BE2C (cell line): ENCODE measurements around the gene KCNH2.

Source experiments
- DNase-seq: peaks from one replicate; pipeline ENCODE4 v3.0.0-alpha.2; 2020
- H3K27me3 ChIP-seq: fragments of 250-450 bp; sonication (Bioruptor Pico); 2 replicates; pipeline ENCODE4 v1.5.1; 2020; ENCODE audit warnings: mild to moderate bottlenecking
- H3K36me3 ChIP-seq: fragments of 250-450 bp; sonication (Bioruptor Pico); 2 replicates; pipeline ENCODE4 v1.5.1; 2020; ENCODE audit warnings: mild to moderate bottlenecking
- H3K4me1 ChIP-seq: fragments of 250-450 bp; sonication (Bioruptor Pico); 2 replicates; pipeline ENCODE4 v1.5.1; 2020
- H3K4me3 ChIP-seq: 2 replicates; pipeline ENCODE4 v1.5.1; 2011; ENCODE audit warnings: low read depth, low read length
- H3K9me3 ChIP-seq: fragments of 250-450 bp; sonication (Bioruptor Pico); 2 replicates; pipeline ENCODE4 v1.5.1; 2020
- TF ChIP-seq, protein P1 (sequence below): IDR thresholded peaks from 2 replicates; pipeline ENCODE4 v1.5.1; 2012; ENCODE audit warnings: mild to moderate bottlenecking, low read depth, low read length

The KCNH2 gene

DNA sequence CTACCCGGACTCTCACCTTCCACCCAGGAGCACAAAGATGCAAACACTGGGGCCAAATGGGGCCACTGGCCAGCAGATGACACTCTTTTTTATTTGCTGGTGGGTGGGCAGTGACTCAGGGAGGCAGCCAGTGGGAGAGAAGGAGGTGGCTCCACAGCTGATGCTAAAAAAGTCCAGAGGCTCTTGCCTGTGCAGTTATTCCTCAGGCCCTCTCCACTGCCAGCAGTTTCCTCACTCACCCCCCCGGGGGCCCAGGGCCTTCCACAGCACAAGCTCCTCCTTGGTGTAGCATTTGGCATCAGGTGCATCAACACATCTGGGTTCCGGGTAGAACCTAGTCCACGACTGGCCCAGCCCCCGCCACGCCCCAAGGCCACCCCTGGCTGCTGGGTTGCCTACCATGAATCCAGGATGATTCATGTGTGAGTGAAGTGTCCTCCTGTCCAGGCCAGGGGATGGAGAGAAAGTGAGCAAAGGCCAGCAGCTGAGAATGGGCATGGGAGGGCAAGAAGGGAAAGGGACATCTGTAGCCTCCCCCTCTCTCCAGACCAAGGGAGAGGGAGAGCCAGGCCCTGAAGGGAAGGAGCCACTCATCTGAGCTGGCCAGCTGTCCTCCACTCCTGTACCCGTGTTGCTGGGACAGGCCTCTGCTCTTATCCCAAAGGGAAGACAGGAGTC, 1.7 kb upstream of the KCNH2 start:
- H3K4me1 ChIP-seq: peaks cover 34% of the 10 kb centered on the region
- no peaks in the 10 kb centered on the region for H3K9me3 ChIP-seq
- H3K4me3 ChIP-seq: peak overlapping the region; percentile 68
- DNase-seq: peak; percentile 33
- TF ChIP-seq, protein P1, sequence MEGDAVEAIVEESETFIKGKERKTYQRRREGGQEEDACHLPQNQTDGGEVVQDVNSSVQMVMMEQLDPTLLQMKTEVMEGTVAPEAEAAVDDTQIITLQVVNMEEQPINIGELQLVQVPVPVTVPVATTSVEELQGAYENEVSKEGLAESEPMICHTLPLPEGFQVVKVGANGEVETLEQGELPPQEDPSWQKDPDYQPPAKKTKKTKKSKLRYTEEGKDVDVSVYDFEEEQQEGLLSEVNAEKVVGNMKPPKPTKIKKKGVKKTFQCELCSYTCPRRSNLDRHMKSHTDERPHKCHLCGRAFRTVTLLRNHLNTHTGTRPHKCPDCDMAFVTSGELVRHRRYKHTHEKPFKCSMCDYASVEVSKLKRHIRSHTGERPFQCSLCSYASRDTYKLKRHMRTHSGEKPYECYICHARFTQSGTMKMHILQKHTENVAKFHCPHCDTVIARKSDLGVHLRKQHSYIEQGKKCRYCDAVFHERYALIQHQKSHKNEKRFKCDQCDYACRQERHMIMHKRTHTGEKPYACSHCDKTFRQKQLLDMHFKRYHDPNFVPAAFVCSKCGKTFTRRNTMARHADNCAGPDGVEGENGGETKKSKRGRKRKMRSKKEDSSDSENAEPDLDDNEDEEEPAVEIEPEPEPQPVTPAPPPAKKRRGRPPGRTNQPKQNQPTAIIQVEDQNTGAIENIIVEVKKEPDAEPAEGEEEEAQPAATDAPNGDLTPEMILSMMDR: no peak
- no peaks in the 10 kb centered on the region for H3K27me3 ChIP-seq
- H3K36me3 ChIP-seq: no peaks in the 10 kb centered on the region

DNA sequence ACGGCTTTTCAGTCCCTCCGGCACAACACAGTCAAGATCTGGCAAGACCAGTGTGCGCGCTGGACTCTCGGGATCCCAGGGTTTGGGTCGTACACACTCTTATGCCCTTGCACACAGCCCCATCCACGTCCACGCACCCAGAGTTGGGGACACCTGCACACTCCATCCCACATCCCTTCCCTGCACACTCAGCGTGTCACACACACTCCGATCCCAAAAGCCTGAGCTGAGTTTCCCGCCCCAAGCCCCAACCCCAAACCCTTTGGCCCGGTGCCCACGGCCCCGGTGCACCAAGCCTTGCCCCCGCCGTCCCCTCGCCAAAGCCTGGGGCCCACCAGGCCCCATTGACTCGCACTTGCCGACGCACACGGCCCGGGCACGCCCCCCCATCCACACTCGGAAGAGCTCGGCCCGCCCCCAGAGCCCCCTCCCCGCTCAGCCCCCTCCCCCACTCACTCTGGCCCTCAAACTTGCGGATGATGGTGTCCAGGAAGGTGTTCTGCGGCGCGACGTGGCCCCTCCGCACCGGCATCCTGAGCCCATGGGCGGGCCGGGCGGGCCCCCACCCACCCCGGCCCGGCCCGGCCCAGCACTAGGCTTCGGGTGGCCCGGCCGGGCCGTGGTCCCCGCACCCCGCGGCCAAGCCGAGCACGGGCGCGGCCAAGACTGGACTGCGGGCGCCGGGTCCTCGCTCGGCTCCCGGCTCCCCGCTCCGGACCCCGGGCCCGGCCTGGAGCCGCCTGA, 567 bp downstream of the KCNH2 start:
- TF ChIP-seq, protein P1: no peak
- peaks cover 17% of the 10 kb centered on the region for H3K36me3 ChIP-seq
- H3K4me3 ChIP-seq: peak overlapping the region; percentile 72
- peaks cover 45% of the 10 kb centered on the region for H3K4me1 ChIP-seq
- peak; percentile 52 for DNase-seq
- H3K27me3 ChIP-seq: no peaks in the 10 kb centered on the region
- H3K9me3 ChIP-seq: no peaks in the 10 kb centered on the region

DNA sequence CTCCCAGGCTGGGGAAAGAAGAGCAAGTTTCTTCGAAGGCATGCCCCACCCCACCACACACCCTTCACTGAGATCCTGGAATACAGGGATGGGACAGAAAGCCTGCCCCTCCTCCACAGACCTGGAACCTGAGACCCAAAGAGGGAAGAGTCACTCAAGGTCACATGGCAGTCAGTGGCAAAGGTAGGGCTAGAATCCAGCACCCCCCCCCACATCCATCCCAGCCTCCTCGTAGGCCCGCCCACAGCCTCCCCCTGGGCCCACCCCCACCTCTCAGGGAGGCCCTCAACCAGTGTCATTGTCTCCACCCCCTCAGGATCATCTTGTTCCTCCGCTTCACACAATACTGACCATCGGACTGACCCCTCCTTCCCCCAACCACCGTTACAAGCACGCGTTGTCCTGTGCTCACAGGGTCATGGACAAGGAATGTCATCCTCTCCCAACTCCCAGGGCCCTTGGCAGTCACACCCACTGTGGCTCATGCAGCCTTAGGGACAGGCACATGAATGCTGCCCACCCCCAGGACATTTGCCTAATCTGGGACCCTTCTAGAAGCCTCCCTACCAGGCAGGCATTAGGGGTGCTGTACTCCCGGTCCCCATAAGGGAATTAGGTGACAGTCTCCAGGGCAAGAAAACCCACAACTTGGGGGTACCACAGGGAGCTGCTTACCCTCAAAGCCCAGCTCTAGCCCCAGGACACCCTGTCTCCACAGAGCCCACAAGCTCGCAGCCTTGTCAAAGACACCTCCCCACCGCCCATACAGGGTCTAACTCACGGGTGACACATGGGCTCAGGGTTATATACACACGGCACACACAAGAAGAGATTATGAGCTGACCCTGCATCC, 1.4 kb downstream of the KCNH2 start:
- H3K4me1 ChIP-seq: peaks cover 50% of the 10 kb centered on the region
- peak overlapping the region; percentile 72 for H3K4me3 ChIP-seq
- peaks cover 19% of the 10 kb centered on the region for H3K36me3 ChIP-seq
- no peaks in the 10 kb centered on the region for H3K27me3 ChIP-seq
- peak; percentile 51 for DNase-seq
- no peaks in the 10 kb centered on the region for H3K9me3 ChIP-seq
- TF ChIP-seq, protein P1: no peak

DNA sequence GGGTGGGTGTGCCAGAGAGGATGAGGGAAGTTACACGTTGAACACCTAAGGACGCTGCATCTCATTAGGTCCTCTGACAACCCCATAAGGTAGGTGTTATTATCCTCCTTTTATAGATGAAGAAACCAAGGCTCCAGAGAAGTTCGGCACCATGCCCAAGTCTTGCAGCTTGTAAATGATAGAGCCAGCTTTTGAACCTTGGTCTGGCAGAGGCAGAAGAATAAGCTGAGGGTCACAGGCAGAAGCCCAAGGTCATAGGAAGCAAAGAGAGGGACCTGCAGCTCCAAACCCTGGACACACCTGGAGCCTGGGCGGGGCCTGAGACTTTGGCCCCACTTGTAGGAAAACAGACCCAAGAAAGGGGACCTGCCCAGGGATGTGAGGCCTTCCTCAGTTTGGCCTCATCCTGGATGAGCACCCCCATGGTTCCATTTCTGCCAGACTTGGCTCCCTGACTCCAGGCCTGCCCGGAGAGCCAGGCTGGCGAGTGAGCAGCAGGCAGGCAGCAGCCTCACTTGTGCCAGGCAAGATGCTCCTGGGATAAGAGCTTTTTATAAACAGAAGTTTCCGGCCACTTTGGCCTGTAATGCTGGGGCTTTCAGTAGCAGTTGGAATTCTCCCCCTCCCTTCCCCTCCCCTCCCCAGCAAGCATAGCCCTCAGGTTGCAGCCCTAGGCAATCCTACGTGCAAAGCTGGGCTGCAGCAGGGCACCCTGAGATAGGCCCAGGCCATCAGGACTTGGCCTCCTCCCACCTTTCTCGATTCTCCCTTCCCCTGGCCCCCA, 2.4 kb downstream of the KCNH2 start:
- H3K36me3 ChIP-seq: peaks cover 19% of the 10 kb centered on the region
- TF ChIP-seq, protein P1: no peak
- no peaks in the 10 kb centered on the region for H3K27me3 ChIP-seq
- DNase-seq: peak; percentile 72
- peak overlapping the region; percentile 72 for H3K4me3 ChIP-seq
- peaks cover 52% of the 10 kb centered on the region for H3K4me1 ChIP-seq
- H3K9me3 ChIP-seq: no peaks in the 10 kb centered on the region

DNA sequence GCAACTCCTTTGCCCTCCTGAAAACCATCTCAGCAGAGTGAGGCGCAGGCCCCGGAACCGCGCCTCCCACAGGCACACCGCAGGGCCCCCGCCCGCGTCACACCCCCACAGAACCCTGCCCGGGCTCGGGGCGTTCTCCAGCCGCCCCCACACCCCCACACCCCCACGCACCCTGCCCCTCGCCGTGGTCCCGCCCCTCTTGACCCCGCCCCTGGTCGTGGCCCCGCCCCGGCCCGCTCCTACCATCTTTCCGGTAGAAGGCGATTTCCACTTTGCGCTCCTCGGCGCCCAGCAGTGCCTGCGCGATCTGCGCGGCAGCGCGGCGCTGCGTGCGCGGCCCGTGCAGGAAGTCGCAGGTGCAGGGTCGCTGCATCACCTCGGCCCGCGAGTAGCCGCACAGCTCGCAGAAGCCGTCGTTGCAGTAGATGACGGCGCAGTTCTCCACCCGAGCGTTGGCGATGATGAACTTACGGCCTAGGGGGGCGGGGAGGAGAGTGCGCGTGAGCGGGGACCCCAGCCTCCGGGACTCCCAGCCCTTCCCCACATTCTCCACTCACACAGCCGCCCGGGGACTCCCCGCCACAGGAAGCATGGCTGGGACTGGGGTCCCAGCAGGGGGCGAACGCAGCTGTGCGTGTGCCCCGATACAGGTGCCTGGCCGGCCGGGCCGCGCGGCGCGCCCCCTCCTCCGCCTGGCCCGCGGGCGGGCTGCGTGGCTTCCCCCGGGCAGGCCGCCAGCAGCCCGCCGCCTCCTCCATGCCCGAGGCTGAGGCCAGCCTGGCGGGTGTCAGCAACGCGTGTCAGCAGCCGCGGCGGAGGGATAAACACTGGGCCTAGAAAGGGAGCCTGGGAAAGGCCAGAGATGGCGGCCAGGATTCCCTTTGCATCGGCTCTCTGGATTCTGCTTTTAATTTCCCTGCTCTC, 3.4 kb downstream of the KCNH2 start:
- Histone ChIP-seq H3K4me3 (peak overlapping the region; percentile 72), H3K4me1 (peaks cover 48% of the 10 kb centered on the region), H3K9me3 (no peaks in the 10 kb centered on the region), H3K36me3 (peaks cover 22% of the 10 kb centered on the region), H3K27me3 (no peaks in the 10 kb centered on the region)
- DNase-seq: peak; percentile 81
- TF ChIP-seq, protein P1: peak; percentile 33; the same call in 1 of the 2 replicates
